Activated T-cell treated with anti-CD3 and anti-CD28 coated beads, Interleukin-2, amount 50 U/mL, for 48 hours (primary cell): ENCODE data around the gene MTHFD1L.
"Not testable (repeated sequence)": the region's sequence is repeated elsewhere in the genome, so short reads cannot be mapped to it uniquely, and the experiment has no call there.

Experiments used
- DNase-seq, 2 experiments: peaks; one replicate each; pipeline ENCODE4 v3.0.0-alpha.2; 2020

The MTHFD1L gene

DNA sequence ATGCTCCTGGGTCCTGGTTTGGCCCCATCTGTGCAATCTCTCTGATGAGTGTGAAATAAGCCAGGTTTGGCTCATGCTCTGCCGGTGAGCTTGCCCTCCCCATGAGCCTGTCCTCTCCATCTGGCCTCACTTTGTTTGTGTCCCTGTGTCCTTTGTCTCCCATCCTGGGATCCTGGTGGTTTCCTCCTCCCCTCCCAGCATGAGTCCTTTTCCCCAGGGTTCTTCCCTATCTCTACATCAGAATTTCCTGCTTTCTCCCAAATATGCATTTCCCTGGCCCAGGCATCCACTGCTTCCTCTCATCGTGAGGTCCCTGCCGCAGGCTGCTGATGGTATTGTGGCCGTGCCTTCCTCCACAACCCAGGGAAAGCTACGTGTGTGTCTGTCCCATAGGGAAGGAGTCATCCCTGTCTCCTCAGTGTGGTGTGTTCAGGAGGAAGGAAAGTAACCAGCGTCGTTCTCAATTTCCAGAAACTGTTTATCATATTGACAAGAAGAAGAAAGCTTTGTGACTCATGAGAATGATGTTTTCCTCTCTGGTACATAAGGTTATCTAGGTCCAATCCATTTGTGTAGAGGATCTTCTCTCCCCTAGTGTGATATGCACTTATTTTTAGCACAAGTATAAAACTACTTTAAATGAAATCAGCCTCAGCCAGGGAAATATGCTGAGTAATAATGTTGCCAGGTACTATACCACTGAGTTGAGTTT lies 180.2 kb downstream of the MTHFD1L start:
- not testable (repeated sequence) for DNase-seq

DNA sequence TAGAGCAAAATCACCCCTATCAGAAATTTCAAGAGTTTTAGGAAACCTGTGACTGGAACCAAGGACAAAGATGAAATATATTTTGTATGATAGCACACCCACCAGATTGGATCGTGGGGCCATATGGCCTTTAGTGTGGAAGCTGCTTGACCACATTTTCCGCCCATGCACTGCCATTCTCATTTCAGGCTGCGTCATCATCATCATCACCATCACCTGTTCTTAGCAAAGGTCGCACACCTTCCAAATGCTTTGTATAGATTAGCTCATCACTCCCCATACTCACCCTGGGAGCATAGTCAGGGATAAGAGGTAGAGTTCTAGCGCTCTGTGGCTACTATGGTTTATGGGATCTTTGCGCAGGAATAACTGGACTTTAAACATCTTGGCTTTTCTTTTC lies 185.7 kb downstream of the MTHFD1L start:
- DNase-seq: no peak

DNA sequence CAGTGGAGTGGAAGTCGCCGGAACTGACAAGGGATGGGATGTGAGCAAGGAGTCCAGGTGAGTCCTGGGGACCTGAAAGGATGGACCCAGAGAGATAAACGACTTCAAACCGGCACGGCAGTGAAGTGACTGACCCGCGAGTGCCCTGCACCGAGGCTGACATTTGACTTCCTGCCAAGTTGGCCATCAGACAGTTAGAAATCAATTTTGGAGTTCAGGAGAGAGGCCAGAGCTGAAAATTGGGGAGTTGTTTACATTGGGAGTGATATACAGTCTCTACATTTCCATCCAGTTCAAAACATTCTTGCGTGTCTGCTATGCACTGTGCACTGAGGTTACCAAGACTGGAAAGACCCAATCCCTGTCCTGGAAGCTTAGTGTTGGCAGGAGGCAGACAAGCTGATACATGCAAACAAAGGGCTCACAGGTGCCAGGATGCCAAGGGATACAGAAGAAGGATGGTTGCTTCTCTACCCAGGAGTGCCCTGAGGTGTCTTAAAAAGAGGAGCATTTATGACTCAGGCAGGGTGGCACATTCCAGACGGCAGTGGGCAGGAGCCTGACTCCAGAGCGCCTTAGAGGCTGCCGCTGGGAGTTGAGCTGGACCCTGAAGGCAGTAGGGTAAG lies 186.6 kb downstream of the MTHFD1L start:
- DNase-seq: no peak

DNA sequence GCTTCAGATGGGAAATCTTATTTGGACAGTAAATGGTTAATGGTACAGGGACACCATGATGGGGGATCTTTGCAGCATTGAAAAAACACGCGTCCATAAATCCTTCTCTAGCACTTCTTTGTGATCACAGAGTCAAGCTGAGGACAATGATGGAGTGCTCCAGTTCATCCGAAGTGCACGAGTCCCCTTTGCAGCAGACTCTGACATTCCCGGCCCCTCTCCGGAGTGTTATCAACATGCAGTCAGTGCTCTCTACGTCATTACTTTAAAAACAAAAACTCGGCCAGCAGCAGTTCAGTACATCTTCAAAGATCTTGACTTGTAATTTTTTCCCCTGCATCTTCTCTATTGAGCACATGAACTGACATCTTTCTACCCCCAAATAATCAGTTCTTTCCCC lies 188.8 kb downstream of the MTHFD1L start:
- DNase-seq: no peak

DNA sequence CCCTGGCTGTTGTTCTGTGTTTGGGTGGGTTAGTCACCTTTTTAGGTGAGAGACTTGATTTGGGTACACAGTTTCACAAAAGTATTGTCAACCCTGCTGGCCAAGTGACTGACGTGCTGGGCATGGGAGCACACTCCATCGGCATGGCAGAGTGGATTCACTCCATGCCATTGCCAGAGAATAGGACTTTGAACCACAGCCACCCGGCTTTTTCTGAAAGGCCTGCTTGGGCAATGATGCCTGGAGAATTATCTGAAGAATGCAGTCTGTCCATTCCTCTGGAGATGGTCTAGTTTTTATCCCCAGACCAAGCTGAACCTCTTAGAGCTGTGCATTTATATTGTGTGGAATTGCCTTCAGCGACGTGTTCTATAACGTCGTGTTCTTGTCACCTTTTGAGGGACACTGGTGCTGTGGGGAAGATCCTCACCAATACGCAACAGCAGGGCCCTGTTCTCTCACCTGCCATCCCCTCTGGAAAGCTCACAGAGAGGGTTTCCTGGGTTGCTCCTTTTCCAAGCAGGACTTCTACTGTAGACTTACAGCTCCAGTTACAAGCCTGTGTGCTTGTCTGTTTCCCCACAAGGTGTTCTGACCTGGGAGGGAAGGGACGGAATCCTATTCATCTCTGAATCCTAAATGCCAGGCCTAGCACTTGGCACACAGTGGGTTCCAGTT lies 190.9 kb downstream of the MTHFD1L start:
- DNase-seq: no peak

DNA sequence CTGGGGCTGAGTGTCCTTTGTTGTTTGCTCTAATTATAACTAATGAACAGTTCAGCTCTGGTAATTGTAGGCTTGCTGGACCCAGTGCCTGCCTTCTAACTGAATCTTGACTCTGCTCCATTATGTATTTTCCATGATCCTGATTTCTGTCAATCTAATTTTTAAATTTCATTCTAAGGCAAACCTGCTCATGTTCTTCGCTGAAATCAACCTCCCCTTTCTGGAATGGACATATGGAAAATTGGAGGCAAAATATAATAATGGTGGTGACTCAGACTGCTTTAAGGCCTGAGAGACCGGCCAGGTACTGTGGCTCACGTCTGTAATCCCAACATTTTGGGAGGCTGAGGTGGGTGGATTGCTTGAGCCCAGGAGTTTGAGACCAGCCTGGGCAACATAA lies 191.6 kb downstream of the MTHFD1L start:
- DNase-seq: no peak

DNA sequence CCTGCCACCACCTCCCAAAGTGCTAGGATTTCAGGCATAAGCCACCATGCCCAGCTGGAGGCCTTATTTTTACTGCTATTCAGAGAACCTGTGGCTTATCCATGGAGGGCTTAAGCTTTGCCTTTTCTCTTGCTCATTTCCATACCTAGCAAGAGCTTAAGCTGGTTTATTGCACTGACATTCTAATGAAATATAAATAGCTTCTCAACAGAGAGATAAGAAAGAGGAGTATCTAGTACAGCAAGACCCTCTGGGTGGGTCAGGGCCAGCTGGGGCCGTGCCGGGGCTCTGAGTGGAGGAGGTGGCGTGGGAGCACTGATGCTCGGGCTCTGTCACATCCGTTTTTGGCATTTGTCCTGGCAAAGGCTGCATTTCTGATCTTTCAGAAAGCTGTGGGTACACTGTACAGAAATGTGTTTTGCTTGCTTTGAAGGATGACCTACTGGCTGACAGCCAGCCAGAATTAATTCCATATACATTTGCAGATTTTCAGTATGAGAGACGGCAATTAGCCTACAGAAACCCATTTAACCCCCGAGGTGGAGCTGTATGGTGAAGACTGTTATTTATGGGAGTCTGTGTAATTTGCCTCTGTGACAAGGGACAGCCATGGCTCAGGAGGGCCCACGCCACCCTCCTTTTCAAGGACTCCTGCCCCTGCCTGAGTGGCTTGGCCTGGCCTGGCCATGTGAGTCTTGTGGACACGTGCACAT lies 192.7 kb downstream of the MTHFD1L start:
- DNase-seq: no peak

DNA sequence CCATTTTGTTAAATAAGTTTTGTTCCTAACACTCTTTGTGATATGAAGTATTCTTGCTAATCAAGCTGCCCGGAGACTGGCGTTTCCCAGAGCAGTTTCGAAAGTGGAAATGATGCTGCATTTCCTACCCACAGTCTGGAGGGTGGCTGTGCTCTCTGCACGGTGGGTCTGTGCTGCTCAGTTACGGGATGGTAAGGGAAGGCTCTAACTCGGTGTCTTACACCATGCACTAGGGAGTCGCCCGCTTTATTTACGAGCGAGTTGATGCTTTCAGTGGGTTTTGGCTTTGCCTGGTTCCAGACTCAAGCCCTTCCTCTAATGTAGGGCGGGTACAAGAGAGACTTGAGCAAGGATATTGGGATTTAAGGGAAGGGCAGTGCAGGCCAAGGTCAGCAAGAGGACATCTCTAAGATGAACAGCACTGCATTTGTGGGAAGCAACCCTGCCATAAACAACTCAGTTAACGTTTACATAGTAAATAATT lies 194.2 kb downstream of the MTHFD1L start:
- DNase-seq: no peak

DNA sequence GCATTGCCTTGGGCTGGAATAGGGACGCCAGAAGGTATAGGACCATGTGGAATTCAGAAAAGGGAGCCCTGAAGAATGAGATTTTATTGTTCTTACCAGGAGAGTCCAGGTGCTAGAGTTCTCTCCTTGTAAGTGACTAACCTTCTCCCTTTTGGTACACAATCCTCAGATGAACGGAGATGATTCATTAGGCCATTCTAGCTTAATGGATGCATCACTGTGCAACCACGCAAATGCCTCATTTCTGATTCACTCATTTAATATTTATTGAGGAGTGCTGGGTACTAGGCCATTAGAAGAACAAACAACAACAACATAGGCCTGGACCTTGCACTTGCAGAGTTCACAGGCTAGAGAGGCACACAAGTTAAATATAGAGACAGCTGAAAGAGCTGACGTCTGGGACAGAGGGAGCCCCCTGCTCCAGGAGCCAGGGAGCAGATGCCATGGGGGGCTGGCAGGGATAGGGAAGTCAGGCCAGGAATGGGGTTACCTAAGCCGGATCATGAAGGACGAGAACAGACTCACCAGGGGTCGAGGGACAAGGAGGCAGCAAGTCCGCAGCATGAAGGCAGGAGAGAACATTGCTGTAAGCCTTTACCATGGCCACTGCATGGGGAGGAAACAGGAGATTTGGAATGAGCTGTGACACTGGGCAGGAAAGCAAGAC lies 194.7 kb downstream of the MTHFD1L start:
- no peak for DNase-seq

DNA sequence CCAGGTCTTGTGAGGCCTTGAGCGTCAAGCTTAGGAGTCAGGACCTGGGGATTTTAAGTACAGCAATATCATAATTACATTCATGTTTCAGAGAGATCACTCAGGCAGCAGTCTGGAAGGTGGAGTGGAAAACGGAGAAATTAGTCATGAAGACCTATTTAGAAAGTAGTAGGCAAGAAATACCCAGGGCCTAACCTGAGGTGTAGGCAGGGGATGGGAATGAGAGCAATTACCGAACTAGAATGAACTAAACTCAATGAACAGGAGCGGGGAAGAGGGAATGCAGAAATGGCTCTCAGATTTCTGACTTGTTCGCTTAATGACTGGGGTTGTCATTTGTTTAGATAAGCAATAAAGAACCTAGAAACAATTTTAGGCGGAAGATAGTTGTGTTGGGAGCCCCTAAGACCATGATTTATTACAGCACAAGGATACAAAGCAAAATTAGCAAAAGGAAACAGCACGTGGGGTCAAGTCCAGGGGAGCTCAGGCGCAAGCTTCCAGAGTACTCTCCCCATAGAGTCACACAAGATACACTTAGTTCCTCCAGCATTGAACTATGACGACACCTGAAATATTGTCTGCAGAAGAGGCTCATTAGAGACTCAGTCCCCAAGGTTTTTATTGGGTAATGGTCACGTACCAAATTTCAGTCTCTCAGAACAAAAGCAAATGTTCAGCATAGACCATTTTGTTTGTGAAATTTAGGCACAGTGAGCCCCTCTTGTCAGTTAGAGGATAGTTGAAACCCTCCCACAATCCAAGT lies 195.4 kb downstream of the MTHFD1L start:
- DNase-seq: no peak

DNA sequence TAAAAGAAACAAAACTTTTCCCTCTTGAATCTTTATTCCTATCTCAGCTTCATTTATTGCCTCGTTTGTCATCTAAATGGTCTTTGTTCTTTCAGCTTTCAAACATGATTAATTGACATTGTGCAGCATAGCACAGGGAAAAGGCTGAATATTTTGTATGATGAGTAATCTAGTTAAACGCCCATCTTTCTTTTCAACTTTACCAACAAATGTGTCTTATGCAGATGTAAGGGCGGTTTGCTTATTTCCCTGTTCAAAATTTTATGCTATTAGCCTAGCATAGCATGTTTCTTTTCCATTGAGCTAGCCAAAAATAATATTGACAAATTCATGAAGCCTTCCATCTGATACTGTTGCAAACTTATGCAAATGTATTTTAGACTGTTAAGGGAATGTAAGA lies 197.8 kb downstream of the MTHFD1L start:
- DNase-seq: no peak

DNA sequence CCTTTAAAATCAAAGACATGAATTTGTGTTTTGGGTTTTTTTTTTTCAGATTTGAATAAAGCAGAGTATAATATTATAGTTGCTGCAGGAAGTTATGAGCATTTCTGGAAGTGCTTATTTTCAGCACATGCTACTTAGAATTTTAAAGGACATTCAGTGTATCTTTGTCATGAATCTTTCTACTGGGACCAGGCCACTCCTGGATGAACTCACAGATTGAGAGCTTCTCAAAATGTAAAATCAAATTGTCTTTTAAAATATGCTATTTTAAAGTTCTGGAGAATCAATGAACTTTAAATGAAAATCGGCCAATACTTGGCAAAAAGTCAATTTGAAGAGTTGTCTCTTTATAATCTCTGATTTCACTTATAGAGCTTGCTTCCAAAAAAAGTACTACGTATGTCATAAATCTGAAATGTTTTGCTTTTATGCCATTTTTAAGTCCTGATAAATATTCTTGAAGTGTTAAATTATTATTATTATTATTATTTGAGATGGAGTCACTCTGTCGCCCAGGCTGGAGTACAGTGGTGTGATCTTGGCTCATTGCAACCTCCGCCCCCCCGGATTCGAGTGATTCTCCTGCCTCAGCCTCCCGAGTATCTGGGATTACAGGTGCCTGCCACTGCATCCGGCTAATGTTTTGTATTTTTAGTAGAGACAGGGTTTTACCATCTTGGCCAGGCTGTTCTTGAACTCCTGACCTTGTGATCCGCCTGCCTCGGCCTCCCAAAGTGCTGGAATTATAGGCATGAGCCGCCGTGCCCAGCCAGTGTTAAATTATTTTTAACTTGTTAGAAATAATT lies 198.5 kb downstream of the MTHFD1L start:
- DNase-seq: no peak

DNA sequence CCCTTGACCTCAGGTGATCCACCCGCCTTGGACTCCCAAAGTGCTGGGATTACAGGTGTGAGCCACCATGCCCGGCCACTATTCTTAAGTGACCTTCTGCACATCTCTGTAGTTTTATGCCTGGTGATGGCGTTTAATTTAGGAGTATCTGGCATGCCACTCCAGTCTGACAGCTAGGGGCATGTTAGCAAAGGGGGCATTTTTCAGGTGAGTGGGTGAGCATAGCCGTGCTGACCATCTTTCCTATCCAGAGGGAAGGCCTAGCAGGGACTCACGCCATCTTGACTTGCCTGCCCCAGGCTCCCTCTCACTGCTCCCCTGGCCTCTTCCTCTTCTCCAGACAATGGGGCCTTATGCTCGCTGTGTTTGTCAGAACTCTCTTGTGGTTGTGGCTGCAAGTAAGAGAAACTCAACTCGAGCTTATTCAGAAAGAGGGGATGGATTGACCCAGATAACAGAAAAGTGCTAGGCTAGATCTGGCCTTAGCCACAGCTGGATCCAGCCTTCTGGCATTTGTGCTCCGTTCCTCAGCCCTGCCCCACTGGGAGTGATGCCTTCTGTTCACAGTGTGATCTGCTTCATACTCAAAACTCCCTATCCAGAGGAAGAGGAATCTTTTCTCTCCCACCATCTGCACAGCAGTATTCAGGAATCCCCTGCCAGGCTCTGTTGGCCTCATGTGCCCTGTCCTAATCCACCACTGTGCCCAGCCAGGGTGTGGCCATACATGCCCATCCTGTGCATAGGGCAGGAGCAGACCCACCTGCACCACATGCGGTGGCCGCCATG lies 199.7 kb downstream of the MTHFD1L start:
- no peak for DNase-seq

DNA sequence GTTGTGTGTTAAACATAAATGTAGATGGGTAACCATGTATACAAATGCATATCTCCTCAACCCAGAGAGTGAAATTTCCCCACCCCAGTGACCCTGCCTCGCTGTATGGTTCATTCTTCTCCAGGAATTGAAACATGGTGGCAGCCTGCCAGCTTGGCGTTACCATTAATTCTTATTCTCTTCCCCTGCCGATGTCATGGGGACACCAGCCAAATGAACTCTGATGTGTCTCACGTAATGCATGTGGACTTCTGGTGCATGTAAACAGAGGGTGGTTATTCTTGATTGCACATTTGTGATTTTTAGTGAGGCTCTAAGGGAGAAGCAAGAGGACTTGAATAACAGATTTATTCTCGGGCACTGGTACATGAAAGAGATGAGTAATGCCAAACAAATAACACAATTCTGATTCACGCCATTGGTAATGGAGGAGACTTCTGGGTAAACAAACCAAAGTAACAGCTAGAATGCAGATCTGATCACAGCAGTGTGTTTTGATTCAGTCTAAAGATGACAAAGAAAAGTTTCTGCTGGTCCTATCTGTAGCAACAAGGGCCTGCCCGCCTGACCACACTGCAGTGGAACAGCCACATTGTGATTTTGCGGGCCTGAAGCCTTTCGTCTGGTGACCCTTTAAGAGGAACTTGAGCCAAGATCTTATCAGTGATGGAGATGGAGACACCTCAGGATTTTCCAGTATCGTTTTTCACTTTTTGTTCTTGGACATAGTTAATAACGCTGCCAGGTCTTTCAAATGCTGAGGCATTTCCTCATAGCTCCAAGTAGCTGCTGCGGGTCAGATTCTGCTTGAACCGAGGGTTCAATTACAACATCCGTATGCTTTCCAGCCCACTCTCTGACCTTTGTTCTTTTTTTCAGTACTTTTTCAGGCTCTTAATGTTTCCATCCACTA lies 202.4 kb downstream of the MTHFD1L start:
- no peak for DNase-seq

DNA sequence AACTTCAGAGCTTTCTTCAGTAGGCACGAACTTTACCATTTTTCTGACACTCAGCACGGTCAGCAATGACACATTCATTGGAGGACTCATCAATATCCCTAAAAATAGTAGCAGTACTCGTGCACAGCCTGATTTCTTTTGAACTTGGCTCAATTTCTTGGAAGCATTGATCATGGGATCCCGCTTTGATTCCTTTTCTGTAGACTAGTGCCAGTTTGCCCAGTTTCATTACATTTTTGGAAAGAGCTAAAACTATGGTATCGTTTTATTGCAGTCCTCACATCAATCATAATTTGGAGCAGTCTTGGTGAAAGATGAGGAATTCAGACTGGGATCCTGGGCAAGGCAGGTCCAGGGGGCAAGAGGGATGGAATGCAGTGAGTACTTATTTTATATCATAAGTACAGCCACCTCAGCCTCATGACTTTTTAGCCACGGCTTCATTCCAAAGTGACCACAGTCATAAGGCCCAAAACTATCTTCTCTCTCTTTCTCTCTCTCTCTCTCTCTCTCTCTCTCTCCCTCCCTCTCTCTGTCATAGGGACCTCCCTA lies 203.3 kb downstream of the MTHFD1L start:
- DNase-seq: no peak

DNA sequence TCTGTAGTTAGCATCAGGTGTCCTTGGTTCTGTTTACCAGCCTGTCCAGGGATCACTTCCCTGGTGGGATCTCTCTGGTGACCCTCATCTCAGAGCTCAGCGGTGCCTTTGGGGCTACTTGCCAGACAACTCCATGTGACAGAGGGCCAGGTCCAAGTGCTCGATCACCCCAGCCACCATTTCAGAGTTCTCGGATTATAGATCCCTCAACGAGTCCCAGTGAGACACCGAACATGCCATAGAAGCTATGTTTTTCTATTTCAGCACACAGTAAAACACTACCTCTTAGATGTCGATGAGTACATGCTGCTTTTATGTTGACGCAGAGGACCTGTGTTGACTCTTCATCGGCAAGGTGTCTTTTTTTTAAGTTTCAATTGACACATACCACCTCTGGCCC lies 204.1 kb downstream of the MTHFD1L start:
- no peak for DNase-seq

DNA sequence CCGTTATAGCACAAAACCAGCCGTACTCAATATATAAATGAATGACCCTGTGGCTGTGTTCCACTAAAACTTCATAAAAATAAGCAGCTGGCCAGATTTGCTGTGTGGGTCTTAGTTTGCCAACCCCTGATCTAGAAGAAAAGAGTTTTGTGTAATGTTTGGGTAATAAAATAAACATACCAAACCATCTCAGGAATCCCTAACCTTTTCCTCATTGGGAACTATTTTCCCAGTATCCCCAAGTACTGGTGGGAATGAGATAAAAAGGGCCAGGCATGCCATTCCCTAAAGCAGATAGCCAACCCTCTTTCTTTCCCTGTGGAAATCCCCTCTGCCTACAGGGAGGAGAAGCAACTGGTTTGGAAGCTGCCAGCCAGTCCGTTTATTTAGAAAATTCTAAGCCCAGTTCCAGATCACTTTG lies 205.1 kb downstream of the MTHFD1L start:
- DNase-seq: no peak

DNA sequence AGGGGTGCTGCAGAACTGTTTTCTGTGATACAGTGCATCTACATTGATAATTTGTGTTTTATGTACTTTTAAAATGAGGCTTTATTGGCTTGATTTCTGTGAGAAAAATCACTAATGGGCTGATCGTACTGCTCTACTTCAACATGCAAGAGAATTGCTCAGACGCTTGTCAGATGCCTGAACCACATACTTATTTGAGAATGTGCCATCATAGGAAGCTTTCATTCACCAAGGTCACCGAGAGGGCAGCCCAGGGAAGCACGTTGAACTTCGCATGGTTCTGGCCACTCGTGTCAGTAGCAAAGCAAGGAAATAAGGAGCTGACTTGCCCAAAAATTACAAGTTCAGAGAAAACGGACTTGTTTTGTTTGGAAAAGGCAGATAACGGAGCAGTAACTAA lies 205.8 kb downstream of the MTHFD1L start:
- no peak for DNase-seq

DNA sequence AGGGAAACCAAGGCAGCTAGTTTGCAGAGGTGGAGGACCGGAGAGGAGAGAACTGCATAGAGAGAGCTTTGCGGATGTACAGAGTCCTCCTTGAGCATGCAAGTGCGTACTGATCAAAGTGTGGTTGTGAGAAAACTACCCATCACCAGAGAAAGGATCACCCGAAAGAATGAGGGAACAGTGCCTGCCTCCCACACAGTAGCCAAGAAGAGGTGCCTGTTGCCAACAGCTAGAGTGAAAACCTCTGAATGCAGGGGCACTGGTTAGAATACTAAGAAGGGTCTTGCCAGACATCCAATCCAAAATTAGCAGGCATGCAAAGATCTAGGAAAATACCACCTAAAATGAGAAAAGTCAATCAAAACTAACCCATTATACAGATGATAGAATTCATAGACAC lies 207.6 kb downstream of the MTHFD1L start:
- no peak for DNase-seq
